Glutamatergic neuron (in vitro differentiated cells): ENCODE measurements around the gene SH2D2A. TPM values are rescaled to one million over a fixed set of nuclear protein-coding genes. Genes with fewer than 3 reads are reported as not detected.
A peak's percentile ranks its signal among the peaks of the same experiment; 100 is the strongest.

Experiments used
- DNase-seq: peaks from one replicate; pipeline ENCODE4 v3.0.0; 2022
- H3K27ac Mint-ChIP-seq: one replicate; pipeline ENCODE4 v1.8.0; 2020; ENCODE audit warnings: mild to moderate bottlenecking, mixed read lengths, inconsistent platforms; ENCODE audit not compliant: unreplicated experiment
- H3K27me3 Mint-ChIP-seq: one replicate; pipeline ENCODE4 v1.8.0; 2020; ENCODE audit warnings: mild to moderate bottlenecking, moderate library complexity, mixed read lengths, inconsistent platforms; ENCODE audit not compliant: unreplicated experiment
- H3K36me3 Mint-ChIP-seq: one replicate; pipeline ENCODE4 v1.8.0; 2020; ENCODE audit warnings: mild to moderate bottlenecking, mixed read lengths, inconsistent platforms; ENCODE audit not compliant: unreplicated experiment
- H3K4me1 Mint-ChIP-seq: one replicate; pipeline ENCODE4 v1.8.0; 2020; ENCODE audit warnings: mild to moderate bottlenecking, low read depth, mixed read lengths, inconsistent platforms; ENCODE audit not compliant: unreplicated experiment
- H3K4me3 Mint-ChIP-seq: one replicate; pipeline ENCODE4 v1.8.0; 2020; ENCODE audit warnings: mild to moderate bottlenecking, mixed read lengths, inconsistent platforms; ENCODE audit not compliant: unreplicated experiment
- H3K9me3 Mint-ChIP-seq: one replicate; pipeline ENCODE4 v1.8.0; 2020; ENCODE audit warnings: mild to moderate bottlenecking, moderate library complexity, mixed read lengths, inconsistent platforms; ENCODE audit not compliant: unreplicated experiment
- CTCF ChIP-seq: fragments of 200-600 bp; sonication (generic); IDR thresholded peaks from one replicate; pipeline ENCODE4 v1.5.0; 2021; ENCODE audit not compliant: partially characterized antibody, unreplicated experiment
- total RNA-seq: library from RNA; stranded (reverse); fragmentation: NEBNext Ultra II Directional; extraction: Animal tissue kit (Norgen Biotek cat#: 25700); gene quantifications from one replicate; pipeline ENCODE4 v1.2.1, GENCODE V29; 2021; ENCODE audit not compliant: unreplicated experiment

SH2D2A gene
- total RNA-seq, 1 donor from 2014 or later: 0.86 TPM

GRCh38 chr1:156815961-156816422 is 656 bp downstream of the SH2D2A start:
- peaks cover 12% of the 10 kb centered on the region for H3K4me1 Mint-ChIP-seq
- TF ChIP-seq CTCF: no peak
- no peak for DNase-seq
- peaks cover 10% of the 10 kb centered on the region for H3K36me3 Mint-ChIP-seq
- H3K9me3 Mint-ChIP-seq: peaks cover 14% of the 10 kb centered on the region
- peak overlapping the region; percentile 80 for H3K4me3 Mint-ChIP-seq
- H3K27ac Mint-ChIP-seq: peak overlapping the region; percentile 87
- peaks cover 19% of the 10 kb centered on the region for H3K27me3 Mint-ChIP-seq

GRCh38 chr1:156815307-156815826 is 1.3 kb downstream of the SH2D2A start:
- H3K27ac Mint-ChIP-seq: peak overlapping the region; percentile 87
- H3K4me3 Mint-ChIP-seq: peak overlapping the region; percentile 80
- peaks cover 17% of the 10 kb centered on the region for H3K27me3 Mint-ChIP-seq
- no peak for TF ChIP-seq CTCF
- peak; percentile 49 for DNase-seq
- H3K4me1 Mint-ChIP-seq: peaks cover 12% of the 10 kb centered on the region
- H3K36me3 Mint-ChIP-seq: peaks cover 5% of the 10 kb centered on the region
- peaks cover 14% of the 10 kb centered on the region for H3K9me3 Mint-ChIP-seq

- DNase-seq: no peak
- Mint-ChIP-seq H3K9me3 (peaks cover 12% of the 10 kb centered on the region), H3K27me3 (peaks cover 17% of the 10 kb centered on the region), H3K36me3 (peaks cover 5% of the 10 kb centered on the region), H3K27ac (peak overlapping the region; percentile 87), H3K4me3 (peak overlapping the region; percentile 74), H3K4me1 (peaks cover 12% of the 10 kb centered on the region)
- TF ChIP-seq CTCF: no peak
Measured at GRCh38 chr1:156814571-156815260, 1.9 kb downstream of the SH2D2A start.

- Mint-ChIP-seq H3K27me3 (peaks cover 17% of the 10 kb centered on the region), H3K27ac (peak overlapping the region; percentile 13), H3K4me3 (peak overlapping the region; percentile 74), H3K9me3 (peaks cover 12% of the 10 kb centered on the region), H3K4me1 (peaks cover 12% of the 10 kb centered on the region), H3K36me3 (peaks cover 5% of the 10 kb centered on the region)
- peak; percentile 70 for DNase-seq
- peak; percentile 29 for TF ChIP-seq CTCF
Measured at GRCh38 chr1:156813750-156814570, 2.7 kb downstream of the SH2D2A start.
